Tibial nerve (tissue), 4 donors: ENCODE results near the gene STK39. TPM values are rescaled to one million over a fixed set of nuclear protein-coding genes. Genes with fewer than 3 reads are reported as not detected.

Experiments used
- DNase-seq, 2 donors: peaks; one replicate each; pipeline ENCODE4 v3.0.0-alpha.2; 2019; ENCODE audit warnings: low spot score in 2 of 2
- H3K27ac ChIP-seq, 4 donors: fragments of 200-600 bp; sonication (generic) in 3 of 4; one replicate each; pipeline ENCODE4 v1.5.1; 2017 to 2019; ENCODE audit warnings: mild to moderate bottlenecking in 1 of 4
- H3K27me3 ChIP-seq, 2 donors: fragments of 200-600 bp; sonication (generic) in 1 of 2; one replicate each; pipeline versions ENCODE4 v1.5.1 to v1.6.0; 2017 to 2019
- H3K36me3 ChIP-seq, 3 donors: fragments of 200-600 bp; sonication (generic); one replicate each; pipeline ENCODE4 v1.5.1; 2018 to 2019
- H3K4me1 ChIP-seq, 4 donors: fragments of 200-600 bp; sonication (generic) in 3 of 4; one replicate each; pipeline ENCODE4 v1.5.1; 2017 to 2019
- H3K4me3 ChIP-seq, 4 donors: fragments of 200-600 bp; sonication (generic) in 3 of 4; one replicate each; pipeline ENCODE4 v1.5.1; 2017 to 2019; ENCODE audit warnings: mild to moderate bottlenecking in 1 of 4, moderate library complexity in 1 of 4
- H3K9me3 ChIP-seq, 4 donors: fragments of 200-600 bp; sonication (generic) in 3 of 4; one replicate each; pipeline ENCODE4 v1.5.1; 2017 to 2019
- CTCF ChIP-seq, 5 experiments: fragments of 200-600 bp in 3 of 5; fragments of 450-650 bp in 2 of 5; sonication (generic) in 3 of 5; IDR thresholded peaks; one replicate each; pipeline ENCODE4 v1.5.1; 2016 to 2019; ENCODE audit warnings: antibody characterized with exemption in 5 of 5, mild to moderate bottlenecking in 3 of 5, moderate library complexity in 2 of 5
- EP300 ChIP-seq, 2 donors: sonication (generic); formaldehyde crosslinking; IDR thresholded peaks; one replicate each; pipeline ENCODE4 v1.6.1; 2017; ENCODE audit warnings: antibody characterized with exemption in 2 of 2, mild to moderate bottlenecking in 1 of 2
- POLR2A ChIP-seq, 2 donors: fragments of 450-650 bp; IDR thresholded peaks; one replicate each; pipeline ENCODE4 v1.6.1; 2017; ENCODE audit warnings: antibody characterized with exemption in 2 of 2, mild to moderate bottlenecking in 2 of 2, moderate library complexity in 2 of 2
- WGBS, 2 donors: methylation state at CpG; one replicate each; pipeline ENCODE4 v1.1.5; 2018; 5-methylcytosine and 5-hydroxymethylcytosine counted together
- total RNA-seq, 4 donors: library from RNA; depleted of rRNA; stranded (reverse); fragments of >200 nt; gene quantifications; one replicate each; pipeline ENCODE4 v1.1.0, GENCODE V29; 2016

STK39 gene
- total RNA-seq, 4 donors from 2014 or later: 8.5 to 13.5 (median 12.0) TPM

GRCh38 chr2:168196764-168197180 is 50.6 kb downstream of the STK39 start:
- Histone ChIP-seq H3K4me1 (peaks cover 0 to 26% (median 11%) of the 10 kb centered on the region in 4 donors), H3K27ac (no peak overlapping the region), H3K36me3 (no peaks in the 10 kb centered on the region), H3K4me3 (no peak overlapping the region), H3K9me3 (no peaks in the 10 kb centered on the region), H3K27me3 (no peaks in the 10 kb centered on the region)
- no peak for DNase-seq
- 96 to 97% methylated on average over 4 of the region's 4 CpGs for WGBS, 2 donors
- no peak for TF ChIP-seq EP300 (IDR thresholded peaks at IDR 0.05)
- TF ChIP-seq CTCF (IDR thresholded peaks at IDR 0.05): no peak
- TF ChIP-seq POLR2A (IDR thresholded peaks at IDR 0.05): no peak

GRCh38 chr2:168194784-168195522 is 52.4 kb downstream of the STK39 start:
- no peak for DNase-seq
- Histone ChIP-seq H3K27me3 (no peaks in the 10 kb centered on the region), H3K27ac (no peak overlapping the region), H3K36me3 (no peaks in the 10 kb centered on the region), H3K4me1 (peaks cover 0 to 25% (median 16%) of the 10 kb centered on the region in 4 donors), H3K9me3 (no peaks in the 10 kb centered on the region), H3K4me3 (no peak overlapping the region)
- TF ChIP-seq POLR2A (IDR thresholded peaks at IDR 0.05): no peak
- no peak for TF ChIP-seq CTCF (IDR thresholded peaks at IDR 0.05)
- no peak for TF ChIP-seq EP300 (IDR thresholded peaks at IDR 0.05)
- WGBS, 2 donors: 87 to 90% methylated on average over 7 of the region's 7 CpGs

- Histone ChIP-seq H3K4me1 (peaks cover 0 to 25% (median 16%) of the 10 kb centered on the region in 4 donors), H3K27me3 (no peaks in the 10 kb centered on the region), H3K27ac (no peak overlapping the region), H3K4me3 (no peak overlapping the region), H3K9me3 (no peaks in the 10 kb centered on the region), H3K36me3 (no peaks in the 10 kb centered on the region)
- no peak for TF ChIP-seq EP300 (IDR thresholded peaks at IDR 0.05)
- 57 to 65% methylated on average over 3 of the region's 3 CpGs for WGBS, 2 donors
- no peak for DNase-seq
Observed at GRCh38 chr2:168192839-168193616, 54.4 kb downstream of the STK39 start.

- WGBS, 2 donors: 59 to 62% methylated on average over 6 of the region's 6 CpGs
- no peaks in the 10 kb centered on the region for H3K9me3 ChIP-seq
- H3K4me3 ChIP-seq: no peak overlapping the region
- no peak for DNase-seq
- no peaks in the 10 kb centered on the region for H3K27me3 ChIP-seq
- no peaks in the 10 kb centered on the region for H3K36me3 ChIP-seq
- H3K27ac ChIP-seq: no peak overlapping the region
- H3K4me1 ChIP-seq: peaks cover 0 to 25% (median 16%) of the 10 kb centered on the region in 4 donors
- TF ChIP-seq EP300 (IDR thresholded peaks at IDR 0.05) (no peak), POLR2A (IDR thresholded peaks at IDR 0.05) (no peak), CTCF (IDR thresholded peaks at IDR 0.05) (no peak)
Observed at GRCh38 chr2:168191955-168192785, 55.2 kb downstream of the STK39 start.

GRCh38 chr2:168190590-168191336 is 56.6 kb downstream of the STK39 start:
- 58 to 68% methylated on average over 7 of the region's 7 CpGs for WGBS, 2 donors
- Histone ChIP-seq H3K4me1 (peaks cover 0 to 25% (median 16%) of the 10 kb centered on the region in 4 donors), H3K27me3 (no peaks in the 10 kb centered on the region), H3K9me3 (no peaks in the 10 kb centered on the region), H3K36me3 (no peaks in the 10 kb centered on the region), H3K27ac (no peak overlapping the region), H3K4me3 (no peak overlapping the region)
- no peak for DNase-seq
- no peak for TF ChIP-seq EP300 (IDR thresholded peaks at IDR 0.05)
- no peak for TF ChIP-seq CTCF (IDR thresholded peaks at IDR 0.05)
